ENCODE data around the gene ATP6V1E1.

ATP6V1E1 gene

GRCh38 chr22:17562906-17563870 is 65.4 kb downstream of the ATP6V1E1 start, which contains the start of gene SLC25A18:
Gene SLC25A18 (plus strand): TSS chr22:17563498. CDS start chr22:17579945, 16,447 bp downstream.
- Histone ChIP-seq H3K9ac (ENCODE audit: low read depth, low read length) (no peak within 1 kb of the TSS), H3K9me3 (replicated peaks; ENCODE audit: low read length) (no peaks in the 10 kb centered on the region), H3K27me3 (ENCODE audit: control insufficient read depth, insufficient read depth, low read length) (peaks cover 24% of the 10 kb centered on the region), H3K4me1 (ENCODE audit: control insufficient read depth, insufficient read depth, low read length) (peaks cover 5% of the 10 kb centered on the region), H3K4me2 (ENCODE audit: low read length) (peak within 1 kb of the TSS; percentile 8), H3K36me3 (ENCODE audit: insufficient read depth, low read length) (no peaks in the 10 kb centered on the region), H3K4me3 (ENCODE audit: low read length) (no peak within 1 kb of the TSS)

GRCh38 chr22:17559188-17559587 is 69.4 kb downstream of the ATP6V1E1 start:
- H3K4me3 ChIP-seq (ENCODE audit: low read length), result no peak overlapping the region
- no peaks in the 10 kb centered on the region for H3K9me3 ChIP-seq (replicated peaks; ENCODE audit: low read length)
- peaks cover 5% of the 10 kb centered on the region for H3K4me1 ChIP-seq (ENCODE audit: control insufficient read depth, insufficient read depth, low read length)
- no peak overlapping the region for H3K4me2 ChIP-seq (ENCODE audit: low read length)
- no peak overlapping the region for H3K9ac ChIP-seq (ENCODE audit: low read depth, low read length)
- no peaks in the 10 kb centered on the region for H3K36me3 ChIP-seq (ENCODE audit: insufficient read depth, low read length)
- peaks cover 42% of the 10 kb centered on the region for H3K27me3 ChIP-seq (ENCODE audit: control insufficient read depth, insufficient read depth, low read length)

- no peak overlapping the region for H3K4me2 ChIP-seq (ENCODE audit: low read length)
- H3K27me3 ChIP-seq (ENCODE audit: control insufficient read depth, insufficient read depth, low read length), result peaks cover 31% of the 10 kb centered on the region
- no peaks in the 10 kb centered on the region for H3K4me1 ChIP-seq (ENCODE audit: control insufficient read depth, insufficient read depth, low read length)
- H3K4me3 ChIP-seq (ENCODE audit: low read length), result no peak overlapping the region
- H3K36me3 ChIP-seq (ENCODE audit: insufficient read depth, low read length), result no peaks in the 10 kb centered on the region
- H3K9me3 ChIP-seq (replicated peaks; ENCODE audit: low read length), result no peaks in the 10 kb centered on the region
- H3K9ac ChIP-seq (ENCODE audit: low read depth, low read length), result no peak overlapping the region
These were observed 73.7 kb downstream of the ATP6V1E1 start for GRCh38 chr22:17554814-17555213.

- H3K4me1 ChIP-seq (ENCODE audit: control insufficient read depth, insufficient read depth, low read length), result no peaks in the 10 kb centered on the region
- H3K4me3 ChIP-seq (ENCODE audit: low read length), result no peak overlapping the region
- no peak overlapping the region for H3K4me2 ChIP-seq (ENCODE audit: low read length)
- H3K9ac ChIP-seq (ENCODE audit: low read depth, low read length), result no peak overlapping the region
- no peaks in the 10 kb centered on the region for H3K36me3 ChIP-seq (ENCODE audit: insufficient read depth, low read length)
- no peaks in the 10 kb centered on the region for H3K9me3 ChIP-seq (replicated peaks; ENCODE audit: low read length)
- H3K27me3 ChIP-seq (ENCODE audit: control insufficient read depth, insufficient read depth, low read length), result peaks cover 31% of the 10 kb centered on the region
These were observed 75.8 kb downstream of the ATP6V1E1 start for GRCh38 chr22:17552737-17553136.

GRCh38 chr22:17549655-17550054 is 78.9 kb downstream of the ATP6V1E1 start:
- Histone ChIP-seq H3K27me3 (ENCODE audit: control insufficient read depth, insufficient read depth, low read length) (peaks cover 14% of the 10 kb centered on the region), H3K4me3 (ENCODE audit: low read length) (no peak overlapping the region), H3K4me1 (ENCODE audit: control insufficient read depth, insufficient read depth, low read length) (no peaks in the 10 kb centered on the region), H3K9ac (ENCODE audit: low read depth, low read length) (no peak overlapping the region), H3K36me3 (ENCODE audit: insufficient read depth, low read length) (no peaks in the 10 kb centered on the region), H3K9me3 (replicated peaks; ENCODE audit: low read length) (no peaks in the 10 kb centered on the region), H3K4me2 (ENCODE audit: low read length) (no peak overlapping the region)

- H3K4me2 ChIP-seq (ENCODE audit: low read length), result no peak overlapping the region
These were observed 79.4 kb downstream of the ATP6V1E1 start for GRCh38 chr22:17549183-17549582.

GRCh38 chr22:17548756-17549035 is 79.9 kb downstream of the ATP6V1E1 start:
- no peak overlapping the region for H3K9ac ChIP-seq (ENCODE audit: low read depth, low read length)
- no peaks in the 10 kb centered on the region for H3K9me3 ChIP-seq (replicated peaks; ENCODE audit: low read length)
- H3K4me1 ChIP-seq (ENCODE audit: control insufficient read depth, insufficient read depth, low read length), result no peaks in the 10 kb centered on the region
- H3K4me2 ChIP-seq (ENCODE audit: low read length), result no peak overlapping the region
- no peaks in the 10 kb centered on the region for H3K36me3 ChIP-seq (ENCODE audit: insufficient read depth, low read length)
- peaks cover 9% of the 10 kb centered on the region for H3K27me3 ChIP-seq (ENCODE audit: control insufficient read depth, insufficient read depth, low read length)
- H3K4me3 ChIP-seq (ENCODE audit: low read length), result no peak overlapping the region

More at GRCh38 chr22:17549183-17549582, 79.4 kb downstream of the ATP6V1E1 start:
- no peaks in the 10 kb centered on the region for H3K4me1 ChIP-seq (ENCODE audit: control insufficient read depth, insufficient read depth, low read length)
- H3K4me3 ChIP-seq (ENCODE audit: low read length), result no peak overlapping the region
- no peaks in the 10 kb centered on the region for H3K9me3 ChIP-seq (replicated peaks; ENCODE audit: low read length)
- no peaks in the 10 kb centered on the region for H3K36me3 ChIP-seq (ENCODE audit: insufficient read depth, low read length)
- peaks cover 10% of the 10 kb centered on the region for H3K27me3 ChIP-seq (ENCODE audit: control insufficient read depth, insufficient read depth, low read length)
- no peak overlapping the region for H3K9ac ChIP-seq (ENCODE audit: low read depth, low read length)

GRCh38 chr22:17548010-17548755 is 80.4 kb downstream of the ATP6V1E1 start:
- Histone ChIP-seq H3K27me3 (ENCODE audit: control insufficient read depth, insufficient read depth, low read length) (peaks cover 4% of the 10 kb centered on the region), H3K4me1 (ENCODE audit: control insufficient read depth, insufficient read depth, low read length) (no peaks in the 10 kb centered on the region), H3K4me2 (ENCODE audit: low read length) (no peak overlapping the region), H3K9ac (ENCODE audit: low read depth, low read length) (no peak overlapping the region), H3K9me3 (replicated peaks; ENCODE audit: low read length) (no peaks in the 10 kb centered on the region), H3K36me3 (ENCODE audit: insufficient read depth, low read length) (no peaks in the 10 kb centered on the region), H3K4me3 (ENCODE audit: low read length) (no peak overlapping the region)

- Histone ChIP-seq H3K9ac (ENCODE audit: low read depth, low read length) (no peak overlapping the region), H3K4me1 (ENCODE audit: control insufficient read depth, insufficient read depth, low read length) (no peaks in the 10 kb centered on the region), H3K4me3 (ENCODE audit: low read length) (no peak overlapping the region), H3K36me3 (ENCODE audit: insufficient read depth, low read length) (no peaks in the 10 kb centered on the region), H3K27me3 (ENCODE audit: control insufficient read depth, insufficient read depth, low read length) (peaks cover 10% of the 10 kb centered on the region), H3K4me2 (ENCODE audit: low read length) (no peak overlapping the region), H3K9me3 (replicated peaks; ENCODE audit: low read length) (no peaks in the 10 kb centered on the region)
These were observed 86.1 kb downstream of the ATP6V1E1 start for GRCh38 chr22:17542452-17542851.
